Body of pancreas (tissue), 4 donors: Measurements from ENCODE around the gene HEATR5A. TPM values are rescaled to one million over a fixed set of nuclear protein-coding genes. Genes with fewer than 3 reads are reported as not detected.
A peak's percentile ranks its signal among the peaks of the same experiment; 100 is the strongest.

Source experiments
- ATAC-seq: fragments of 150-250 bp; one replicate; pipeline ENCODE4 v1.9.1; 2016
- DNase-seq, 4 donors: peaks; one replicate each; pipeline ENCODE4 v3.0.0-alpha.2; 2019
- H3K27ac ChIP-seq, 4 donors: fragments of 200-600 bp; sonication (generic); 1 replicate in 3 of 4; 2 replicates in 1 of 4; pipeline versions ENCODE4 v1.5.1 to v1.6.1; 2016 to 2019; ENCODE audit warnings: mild to moderate bottlenecking in 1 of 4, mixed read lengths in 1 of 4, moderate library complexity in 1 of 4
- H3K27me3 ChIP-seq, 2 donors: fragments of 200-600 bp; sonication (generic); one replicate each; pipeline ENCODE4 v1.6.0; 2016; ENCODE audit warnings: mild to moderate bottlenecking in 1 of 2
- H3K36me3 ChIP-seq, 2 donors: fragments of 200-600 bp; sonication (generic); replicated peaks in 1 of 2; 2 replicates each; pipeline ENCODE4 v1.5.1; 2016; ENCODE audit warnings: low read depth in 2 of 2; ENCODE audit not compliant: insufficient read depth in 1 of 2
- H3K4me1 ChIP-seq: fragments of 200-600 bp; sonication (generic); one replicate; pipeline ENCODE4 v1.6.0; 2016
- H3K4me3 ChIP-seq, 2 donors: fragments of 200-600 bp; sonication (generic); 1 replicate in 1 of 2; 2 replicates in 1 of 2; pipeline ENCODE4 v1.5.1; 2016 to 2019
- H3K9me3 ChIP-seq, 3 donors: fragments of 200-600 bp; sonication (generic); 1 replicate in 2 of 3; 2 replicates in 1 of 3; pipeline ENCODE4 v1.5.1; 2016
- CTCF ChIP-seq, 7 experiments: fragments of 450-650 bp in 4 of 7; fragments of 200-600 bp in 3 of 7; sonication (generic) in 3 of 7; IDR thresholded peaks; one replicate each; pipeline ENCODE4 v1.5.1; 2016 to 2019; ENCODE audit warnings: antibody characterized with exemption in 7 of 7
- POLR2A ChIP-seq, 3 donors: fragments of 450-650 bp; IDR thresholded peaks; one replicate each; pipeline ENCODE4 v1.6.1; 2016; ENCODE audit warnings: antibody characterized with exemption in 3 of 3, mild to moderate bottlenecking in 2 of 3
- WGBS, 2 donors: methylation state at CpG; one replicate each; pipeline ENCODE4 v1.1.5; 2017; 5-methylcytosine and 5-hydroxymethylcytosine counted together
- intact Hi-C: fragments of 100-400 bp; cut with DNase I; formaldehyde crosslinking; loops from one replicate; pipeline ENCODE4 v1.15.1; 2023
- total RNA-seq, 2 donors: library from RNA; depleted of rRNA; stranded (reverse); fragments of >200 nt; gene quantifications; one replicate each; pipeline ENCODE4 v1.1.0, GENCODE V29; 2016

HEATR5A gene
- total RNA-seq, 2 donors from 2014 or later, result 14.5 to 24.1 TPM

GRCh38 chr14:31292937-31293616, 127.3 kb downstream of the HEATR5A start:
- Histone ChIP-seq H3K4me3 (no peak overlapping the region), H3K4me1 (no peaks in the 10 kb centered on the region), H3K36me3 (no peaks in the 10 kb centered on the region), H3K27ac (no peak overlapping the region), H3K27me3 (no peaks in the 10 kb centered on the region), H3K9me3 (no peaks in the 10 kb centered on the region)
- no peak for ATAC-seq
- TF ChIP-seq CTCF (IDR thresholded peaks at IDR 0.05) (no peak), POLR2A (IDR thresholded peaks at IDR 0.05) (no peak)
- intact Hi-C loops, result no loop called here
- WGBS, 2 donors, result 91 to 92% methylated on average over 3 of the region's 3 CpGs
- DNase-seq, result no peak

- Histone ChIP-seq H3K36me3 (no peaks in the 10 kb centered on the region), H3K4me1 (no peaks in the 10 kb centered on the region), H3K9me3 (no peaks in the 10 kb centered on the region), H3K4me3 (no peak overlapping the region), H3K27me3 (no peaks in the 10 kb centered on the region), H3K27ac (no peak overlapping the region)
- ATAC-seq, result no peak
- no peak for TF ChIP-seq CTCF (IDR thresholded peaks at IDR 0.05)
- no peak for TF ChIP-seq POLR2A (IDR thresholded peaks at IDR 0.05)
- no peak for DNase-seq
- intact Hi-C loops, result no loop called here
Observed at GRCh38 chr14:31291210-31291609, 129.1 kb downstream of the HEATR5A start.

- Histone ChIP-seq H3K4me1 (no peaks in the 10 kb centered on the region), H3K4me3 (no peak overlapping the region), H3K27ac (no peak overlapping the region), H3K9me3 (no peaks in the 10 kb centered on the region), H3K27me3 (no peaks in the 10 kb centered on the region), H3K36me3 (no peaks in the 10 kb centered on the region)
- DNase-seq (no peak), ATAC-seq (no peak)
- WGBS, 2 donors, result 82 to 89% methylated on average over 4 of the region's 4 CpGs
- TF ChIP-seq POLR2A (IDR thresholded peaks at IDR 0.05) (no peak), CTCF (IDR thresholded peaks at IDR 0.05) (no peak)
- intact Hi-C loops, result no loop called here
Observed at GRCh38 chr14:31287294-31287972, 132.9 kb downstream of the HEATR5A start.

GRCh38 chr14:31286456-31287293, 133.7 kb downstream of the HEATR5A start:
- intact Hi-C loops, result no loop called here
- peak in 3 of 4 donors; percentile 18 to 46 (median 25) for DNase-seq
- H3K27ac ChIP-seq, result no peak overlapping the region
- TF ChIP-seq CTCF (IDR thresholded peaks at IDR 0.05), result peak in 6 of 7 experiments; percentile 15 to 38 (median 28)
- TF ChIP-seq POLR2A (IDR thresholded peaks at IDR 0.05), result no peak
- H3K36me3 ChIP-seq, result no peaks in the 10 kb centered on the region
- H3K4me3 ChIP-seq, result no peak overlapping the region
- H3K27me3 ChIP-seq, result no peaks in the 10 kb centered on the region
- H3K4me1 ChIP-seq, result no peaks in the 10 kb centered on the region
- ATAC-seq, result peak; percentile 58
- WGBS, 2 donors, result 76 to 84% methylated on average over 11 to 12 of the region's 12 CpGs
- no peaks in the 10 kb centered on the region for H3K9me3 ChIP-seq
